ENCODE data around the gene ELFN1. TPM values are rescaled to one million over a fixed set of nuclear protein-coding genes. Genes with fewer than 3 reads are reported as not detected.

The ELFN1 gene
- total and polyA plus RNA-seq, 4 donors: 0.43 to 3.5 (median 3.4) TPM

DNA sequence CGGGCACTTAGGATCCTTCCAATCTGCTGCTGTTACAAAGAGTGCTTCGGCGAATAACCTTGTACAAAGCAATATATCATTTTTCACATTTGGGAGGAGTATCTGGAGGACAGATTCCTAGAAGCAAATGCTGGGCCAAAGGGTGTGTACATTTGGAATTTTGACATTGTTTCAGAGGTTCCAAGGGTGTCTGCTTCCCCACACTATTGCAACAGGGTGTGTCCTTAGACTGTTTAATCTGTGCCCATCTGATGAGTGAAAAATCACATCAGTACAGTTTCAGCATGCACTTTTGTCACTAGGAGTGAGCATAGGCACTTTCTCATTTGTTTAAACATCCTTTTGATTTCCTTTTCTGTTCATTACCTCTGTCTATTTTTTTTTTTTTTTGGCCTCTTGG is 8.6 kb upstream of the ELFN1 start:
- no peak for TF ChIP-seq YY1 (IDR thresholded peaks at IDR 0.05)
- TF ChIP-seq, protein P1, sequence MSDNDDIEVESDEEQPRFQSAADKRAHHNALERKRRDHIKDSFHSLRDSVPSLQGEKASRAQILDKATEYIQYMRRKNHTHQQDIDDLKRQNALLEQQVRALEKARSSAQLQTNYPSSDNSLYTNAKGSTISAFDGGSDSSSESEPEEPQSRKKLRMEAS (IDR thresholded peaks at IDR 0.05): no peak
- TF ChIP-seq SP1 (IDR thresholded peaks at IDR 0.05): no peak
- TF ChIP-seq, protein P2, sequence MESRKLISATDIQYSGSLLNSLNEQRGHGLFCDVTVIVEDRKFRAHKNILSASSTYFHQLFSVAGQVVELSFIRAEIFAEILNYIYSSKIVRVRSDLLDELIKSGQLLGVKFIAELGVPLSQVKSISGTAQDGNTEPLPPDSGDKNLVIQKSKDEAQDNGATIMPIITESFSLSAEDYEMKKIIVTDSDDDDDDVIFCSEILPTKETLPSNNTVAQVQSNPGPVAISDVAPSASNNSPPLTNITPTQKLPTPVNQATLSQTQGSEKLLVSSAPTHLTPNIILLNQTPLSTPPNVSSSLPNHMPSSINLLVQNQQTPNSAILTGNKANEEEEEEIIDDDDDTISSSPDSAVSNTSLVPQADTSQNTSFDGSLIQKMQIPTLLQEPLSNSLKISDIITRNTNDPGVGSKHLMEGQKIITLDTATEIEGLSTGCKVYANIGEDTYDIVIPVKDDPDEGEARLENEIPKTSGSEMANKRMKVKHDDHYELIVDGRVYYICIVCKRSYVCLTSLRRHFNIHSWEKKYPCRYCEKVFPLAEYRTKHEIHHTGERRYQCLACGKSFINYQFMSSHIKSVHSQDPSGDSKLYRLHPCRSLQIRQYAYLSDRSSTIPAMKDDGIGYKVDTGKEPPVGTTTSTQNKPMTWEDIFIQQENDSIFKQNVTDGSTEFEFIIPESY (IDR thresholded peaks at IDR 0.05): no peak
- no peak for TF ChIP-seq NR2F2 (IDR thresholded peaks at IDR 0.05)
- TF ChIP-seq FOXA2 (IDR thresholded peaks at IDR 0.05): no peak
- no peak for TF ChIP-seq TAF1 (conservative IDR thresholded peaks at IDR 0.05)
- TF ChIP-seq, protein P3, sequence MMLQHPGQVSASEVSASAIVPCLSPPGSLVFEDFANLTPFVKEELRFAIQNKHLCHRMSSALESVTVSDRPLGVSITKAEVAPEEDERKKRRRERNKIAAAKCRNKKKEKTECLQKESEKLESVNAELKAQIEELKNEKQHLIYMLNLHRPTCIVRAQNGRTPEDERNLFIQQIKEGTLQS (IDR thresholded peaks at IDR 0.05): no peak
- no peak for TF ChIP-seq FOXA1 (IDR thresholded peaks at IDR 0.05)
- TF ChIP-seq, protein P4, sequence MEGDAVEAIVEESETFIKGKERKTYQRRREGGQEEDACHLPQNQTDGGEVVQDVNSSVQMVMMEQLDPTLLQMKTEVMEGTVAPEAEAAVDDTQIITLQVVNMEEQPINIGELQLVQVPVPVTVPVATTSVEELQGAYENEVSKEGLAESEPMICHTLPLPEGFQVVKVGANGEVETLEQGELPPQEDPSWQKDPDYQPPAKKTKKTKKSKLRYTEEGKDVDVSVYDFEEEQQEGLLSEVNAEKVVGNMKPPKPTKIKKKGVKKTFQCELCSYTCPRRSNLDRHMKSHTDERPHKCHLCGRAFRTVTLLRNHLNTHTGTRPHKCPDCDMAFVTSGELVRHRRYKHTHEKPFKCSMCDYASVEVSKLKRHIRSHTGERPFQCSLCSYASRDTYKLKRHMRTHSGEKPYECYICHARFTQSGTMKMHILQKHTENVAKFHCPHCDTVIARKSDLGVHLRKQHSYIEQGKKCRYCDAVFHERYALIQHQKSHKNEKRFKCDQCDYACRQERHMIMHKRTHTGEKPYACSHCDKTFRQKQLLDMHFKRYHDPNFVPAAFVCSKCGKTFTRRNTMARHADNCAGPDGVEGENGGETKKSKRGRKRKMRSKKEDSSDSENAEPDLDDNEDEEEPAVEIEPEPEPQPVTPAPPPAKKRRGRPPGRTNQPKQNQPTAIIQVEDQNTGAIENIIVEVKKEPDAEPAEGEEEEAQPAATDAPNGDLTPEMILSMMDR (IDR thresholded peaks at IDR 0.05; ENCODE audit: low read depth, low read length, missing input control): no peak
- TF ChIP-seq EGR1 (IDR thresholded peaks at IDR 0.05; ENCODE audit: low read depth in 2 of 2): no peak
- WGBS: 88% methylated on average over 3 of the region's 3 CpGs
- no peaks in the 10 kb centered on the region for H3K36me3 ChIP-seq (ENCODE audit: control insufficient read depth in 4 of 4, insufficient read depth in 3 of 4, low read depth in 1 of 4, low read length in 3 of 4)
- peaks cover 2 to 11% (median 6%) of the 10 kb centered on the region in 4 donors for H3K4me1 ChIP-seq (ENCODE audit: control insufficient read depth in 4 of 4, insufficient read depth in 4 of 4, low read length in 3 of 4)
- H3K9ac ChIP-seq (ENCODE audit: low read depth in 1 of 2, low read length in 2 of 2): no peak overlapping the region
- H3K27me3 ChIP-seq (ENCODE audit: control insufficient read depth in 4 of 4, insufficient read depth in 4 of 4, low read length in 3 of 4): no peaks in the 10 kb centered on the region
- H3K9me3 ChIP-seq (ENCODE audit: control insufficient read depth in 4 of 4, low read length in 3 of 4): no peaks in the 10 kb centered on the region
- no peak overlapping the region for H3K27ac ChIP-seq (ENCODE audit: low read depth in 1 of 2, low read length in 2 of 2)
- no peak for DNase-seq (ENCODE audit: low spot score)
- H3K4me3 ChIP-seq (ENCODE audit: low read depth in 1 of 3, low read length in 3 of 3): no peak overlapping the region

DNA sequence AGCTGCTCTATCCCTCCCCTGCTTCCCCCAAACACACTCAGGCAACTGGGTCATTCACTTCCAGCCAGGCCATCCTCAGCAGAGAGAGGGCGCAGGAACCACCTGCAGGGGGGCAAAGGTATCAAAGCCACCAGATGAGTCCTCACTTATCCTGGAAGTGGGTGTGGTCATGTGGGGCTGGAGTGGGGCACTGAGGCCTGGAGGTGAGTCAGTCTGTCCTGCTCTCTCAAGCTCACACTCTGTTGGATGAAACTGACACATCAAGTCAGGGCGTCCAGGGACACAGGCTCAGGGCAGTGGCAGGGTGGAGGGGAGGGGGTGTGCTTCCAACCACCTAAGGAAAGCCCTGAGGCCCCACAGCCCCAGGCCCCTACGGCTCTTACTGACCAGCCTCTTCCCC is 8.0 kb upstream of the ELFN1 start:
- TF ChIP-seq SP1 (IDR thresholded peaks at IDR 0.05) (no peak), NR2F2 (IDR thresholded peaks at IDR 0.05) (no peak), HNF4G (IDR thresholded peaks at IDR 0.05) (no peak)
- TF ChIP-seq, protein P1 (IDR thresholded peaks at IDR 0.05): no peak
- no peak overlapping the region for H3K27ac ChIP-seq (ENCODE audit: low read depth in 1 of 2, low read length in 2 of 2)
- no peak for DNase-seq (ENCODE audit: low spot score)

DNA sequence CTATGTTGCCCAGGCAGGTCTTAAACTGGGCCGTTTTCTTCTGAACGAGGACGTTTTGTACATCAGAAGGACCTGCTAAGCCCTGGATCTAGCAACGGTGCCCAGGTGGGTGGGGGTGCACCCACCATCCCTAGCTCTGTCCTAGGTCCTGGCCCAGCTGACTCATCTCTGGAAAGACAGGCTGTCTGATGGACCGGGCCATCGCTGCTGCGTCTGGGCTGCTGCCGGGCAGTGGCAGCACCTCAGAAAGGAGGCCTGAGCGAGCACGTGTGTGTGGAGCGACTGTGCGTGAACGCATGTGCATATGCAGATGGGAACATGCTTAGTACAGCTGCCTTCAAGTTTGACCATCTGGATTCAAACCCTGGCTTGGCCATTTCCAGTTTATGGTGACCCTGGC is 7.3 kb upstream of the ELFN1 start:
- Histone ChIP-seq H3K36me3 (ENCODE audit: control insufficient read depth in 4 of 4, insufficient read depth in 3 of 4, low read depth in 1 of 4, low read length in 3 of 4) (no peaks in the 10 kb centered on the region), H3K27ac (ENCODE audit: low read depth in 1 of 2, low read length in 2 of 2) (no peak overlapping the region), H3K9ac (ENCODE audit: low read depth in 1 of 2, low read length in 2 of 2) (no peak overlapping the region), H3K9me3 (ENCODE audit: control insufficient read depth in 4 of 4, low read length in 3 of 4) (no peaks in the 10 kb centered on the region), H3K27me3 (ENCODE audit: control insufficient read depth in 4 of 4, insufficient read depth in 4 of 4, low read length in 3 of 4) (no peaks in the 10 kb centered on the region), H3K4me1 (ENCODE audit: control insufficient read depth in 4 of 4, insufficient read depth in 4 of 4, low read length in 3 of 4) (peaks cover 5 to 24% (median 12%) of the 10 kb centered on the region in 4 donors), H3K4me3 (ENCODE audit: low read depth in 1 of 3, low read length in 3 of 3) (no peak overlapping the region)
- DNase-seq (ENCODE audit: low spot score): no peak
- TF ChIP-seq TAF1 (conservative IDR thresholded peaks at IDR 0.05) (no peak), RXRA (IDR thresholded peaks at IDR 0.05) (no peak), HNF4A (conservative IDR thresholded peaks at IDR 0.05) (no peak), GABPA (IDR thresholded peaks at IDR 0.05 in 1 of 2, conservative IDR thresholded peaks at IDR 0.05 in 1 of 2) (no peak), SP1 (IDR thresholded peaks at IDR 0.05) (no peak), FOXA2 (IDR thresholded peaks at IDR 0.05) (no peak), FOXA1 (IDR thresholded peaks at IDR 0.05) (no peak)
- TF ChIP-seq, protein P3 (IDR thresholded peaks at IDR 0.05): no peak
- TF ChIP-seq, protein P5, sequence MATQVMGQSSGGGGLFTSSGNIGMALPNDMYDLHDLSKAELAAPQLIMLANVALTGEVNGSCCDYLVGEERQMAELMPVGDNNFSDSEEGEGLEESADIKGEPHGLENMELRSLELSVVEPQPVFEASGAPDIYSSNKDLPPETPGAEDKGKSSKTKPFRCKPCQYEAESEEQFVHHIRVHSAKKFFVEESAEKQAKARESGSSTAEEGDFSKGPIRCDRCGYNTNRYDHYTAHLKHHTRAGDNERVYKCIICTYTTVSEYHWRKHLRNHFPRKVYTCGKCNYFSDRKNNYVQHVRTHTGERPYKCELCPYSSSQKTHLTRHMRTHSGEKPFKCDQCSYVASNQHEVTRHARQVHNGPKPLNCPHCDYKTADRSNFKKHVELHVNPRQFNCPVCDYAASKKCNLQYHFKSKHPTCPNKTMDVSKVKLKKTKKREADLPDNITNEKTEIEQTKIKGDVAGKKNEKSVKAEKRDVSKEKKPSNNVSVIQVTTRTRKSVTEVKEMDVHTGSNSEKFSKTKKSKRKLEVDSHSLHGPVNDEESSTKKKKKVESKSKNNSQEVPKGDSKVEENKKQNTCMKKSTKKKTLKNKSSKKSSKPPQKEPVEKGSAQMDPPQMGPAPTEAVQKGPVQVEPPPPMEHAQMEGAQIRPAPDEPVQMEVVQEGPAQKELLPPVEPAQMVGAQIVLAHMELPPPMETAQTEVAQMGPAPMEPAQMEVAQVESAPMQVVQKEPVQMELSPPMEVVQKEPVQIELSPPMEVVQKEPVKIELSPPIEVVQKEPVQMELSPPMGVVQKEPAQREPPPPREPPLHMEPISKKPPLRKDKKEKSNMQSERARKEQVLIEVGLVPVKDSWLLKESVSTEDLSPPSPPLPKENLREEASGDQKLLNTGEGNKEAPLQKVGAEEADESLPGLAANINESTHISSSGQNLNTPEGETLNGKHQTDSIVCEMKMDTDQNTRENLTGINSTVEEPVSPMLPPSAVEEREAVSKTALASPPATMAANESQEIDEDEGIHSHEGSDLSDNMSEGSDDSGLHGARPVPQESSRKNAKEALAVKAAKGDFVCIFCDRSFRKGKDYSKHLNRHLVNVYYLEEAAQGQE (IDR thresholded peaks at IDR 0.05): no peak
- TF ChIP-seq, protein P4 (IDR thresholded peaks at IDR 0.05; ENCODE audit: low read depth, low read length, missing input control): no peak
- WGBS: 72% methylated on average over 13 of the region's 13 CpGs

More for the DNA sequence above, 8.0 kb upstream of the ELFN1 start:
- H3K27me3 ChIP-seq (ENCODE audit: control insufficient read depth in 4 of 4, insufficient read depth in 4 of 4, low read length in 3 of 4): no peaks in the 10 kb centered on the region
- WGBS: 61% methylated on average over 3 of the region's 3 CpGs
- H3K4me1 ChIP-seq (ENCODE audit: control insufficient read depth in 4 of 4, insufficient read depth in 4 of 4, low read length in 3 of 4): peaks cover 2 to 17% (median 10%) of the 10 kb centered on the region in 4 donors
- H3K9me3 ChIP-seq (ENCODE audit: control insufficient read depth in 4 of 4, low read length in 3 of 4): no peaks in the 10 kb centered on the region
- H3K36me3 ChIP-seq (ENCODE audit: control insufficient read depth in 4 of 4, insufficient read depth in 3 of 4, low read depth in 1 of 4, low read length in 3 of 4): no peaks in the 10 kb centered on the region
- no peak overlapping the region for H3K4me3 ChIP-seq (ENCODE audit: low read depth in 1 of 3, low read length in 3 of 3)
- no peak overlapping the region for H3K9ac ChIP-seq (ENCODE audit: low read depth in 1 of 2, low read length in 2 of 2)
